Natural killer cell (primary cell): Measurements from ENCODE around the gene CYTH4. TPM values are rescaled to one million over a fixed set of nuclear protein-coding genes. Genes with fewer than 3 reads are reported as not detected.
A peak's percentile ranks its signal among the peaks of the same experiment; 100 is the strongest.

ENCODE experiments used
- ATAC-seq, 3 donors: fragments of 150-1000 bp in 2 of 3; fragments of 200-7000 bp in 1 of 3; cut with Tn5 transposase; 1 replicate in 1 of 3; 2 replicates in 2 of 3; pipeline ENCODE4 v1.10.0; 2021; ENCODE audit warnings: mild to moderate bottlenecking in 2 of 3, moderate library complexity in 2 of 3
- DNase-seq, 2 donors: peaks; one replicate each; pipeline versions ENCODE4 v3.0.0 to v3.0.0-alpha.2; 2013 to 2021; ENCODE audit warnings: mixed read lengths in 1 of 2
- H3K27ac ChIP-seq: one replicate; pipeline ENCODE4 v1.5.1; 2013; ENCODE audit warnings: mild to moderate bottlenecking, low read length
- H3K27me3 ChIP-seq: one replicate; pipeline ENCODE4 v1.6.1; 2013; ENCODE audit warnings: low read length; ENCODE audit not compliant: control insufficient read depth, insufficient read depth
- H3K36me3 ChIP-seq: one replicate; pipeline ENCODE4 v1.6.1; 2013; ENCODE audit warnings: low read length; ENCODE audit not compliant: control insufficient read depth, insufficient read depth
- H3K4me1 ChIP-seq: one replicate; pipeline ENCODE4 v1.6.1; 2013; ENCODE audit warnings: low read length; ENCODE audit not compliant: control insufficient read depth, insufficient read depth
- H3K4me3 ChIP-seq: one replicate; pipeline ENCODE4 v1.5.1; 2013; ENCODE audit warnings: low read length
- H3K9me3 ChIP-seq: one replicate; pipeline ENCODE4 v1.6.1; 2013; ENCODE audit warnings: low read length; ENCODE audit not compliant: control insufficient read depth, insufficient read depth
- H3K27ac Mint-ChIP-seq, 2 donors: one replicate each; pipeline ENCODE4 v1.8.0; 2022; ENCODE audit warnings: mild to moderate bottlenecking in 2 of 2, mixed read lengths in 2 of 2, moderate library complexity in 1 of 2
- H3K27me3 Mint-ChIP-seq, 2 donors: one replicate each; pipeline ENCODE4 v1.8.0; 2022; ENCODE audit warnings: low read depth in 2 of 2, mixed read lengths in 2 of 2
- H3K36me3 Mint-ChIP-seq: one replicate; pipeline ENCODE4 v1.8.0; 2022; ENCODE audit warnings: mixed read lengths
- H3K4me1 Mint-ChIP-seq, 2 donors: one replicate each; pipeline ENCODE4 v1.8.0; 2022; ENCODE audit warnings: mixed read lengths in 2 of 2
- H3K4me3 Mint-ChIP-seq: one replicate; pipeline ENCODE4 v1.8.0; 2022; ENCODE audit warnings: mild to moderate bottlenecking, moderate library complexity, mixed read lengths
- H3K9me3 Mint-ChIP-seq, 2 donors: one replicate each; pipeline ENCODE4 v1.8.0; 2022; ENCODE audit warnings: mixed read lengths in 2 of 2
- CTCF ChIP-seq: fragments of 200-600 bp; IDR thresholded peaks from one replicate; pipeline ENCODE4 v1.8.0; 2022; ENCODE audit warnings: antibody characterized with exemption
- WGBS: methylation state at CpG from one replicate; pipeline ENCODE4 v1.1.7; 2013; ENCODE audit warnings: missing lambda C conversion rate; ENCODE audit not compliant: insufficient coverage; 5-methylcytosine and 5-hydroxymethylcytosine counted together
- intact Hi-C: fragments of 100-400 bp; cut with micrococcal nuclease; formaldehyde crosslinking; loops from one replicate; pipeline ENCODE4 v1.14.2; 2022
- total RNA-seq, 4 donors: library from RNA; stranded (reverse); fragments of 120-200 nt in 1 of 4; gene quantifications; one replicate each; pipeline versions ENCODE4 v1.2.3 to v1.2.4, GENCODE V29; 2013 to 2022

The CYTH4 gene
- total RNA-seq, 3 donors from 2014 or later (not counting 1 experiment from before 2014, with no cell fraction given) = 219 to 260 (median 249) TPM

GRCh38 chr22:37344735-37345449, 62.6 kb downstream of the CYTH4 start:
- no peak for TF ChIP-seq CTCF
- no peak overlapping the region for H3K27ac ChIP-seq
- H3K4me3 ChIP-seq = no peak overlapping the region
- peaks cover 0 to 6% of the 10 kb centered on the region in 2 donors for H3K27me3 Mint-ChIP-seq
- WGBS = 86% methylated on average over 13 of the region's 13 CpGs
- H3K36me3 ChIP-seq = no peaks in the 10 kb centered on the region
- intact Hi-C loops = no loop called here
- no peaks in the 10 kb centered on the region for H3K27me3 ChIP-seq
- H3K36me3 Mint-ChIP-seq = no peaks in the 10 kb centered on the region
- no peak overlapping the region for H3K4me3 Mint-ChIP-seq
- no peak for DNase-seq
- H3K27ac Mint-ChIP-seq = peak overlapping the region in 1 of 2 donors; percentile 14
- no peaks in the 10 kb centered on the region for H3K4me1 ChIP-seq
- no peaks in the 10 kb centered on the region for H3K4me1 Mint-ChIP-seq
- no peaks in the 10 kb centered on the region for H3K9me3 Mint-ChIP-seq
- H3K9me3 ChIP-seq = no peaks in the 10 kb centered on the region
- no peak for ATAC-seq

- H3K36me3 Mint-ChIP-seq = no peaks in the 10 kb centered on the region
- Histone ChIP-seq H3K36me3 (no peaks in the 10 kb centered on the region), H3K27ac (no peak overlapping the region), H3K27me3 (no peaks in the 10 kb centered on the region), H3K4me1 (no peaks in the 10 kb centered on the region), H3K9me3 (no peaks in the 10 kb centered on the region), H3K4me3 (no peak overlapping the region)
- H3K27ac Mint-ChIP-seq = no peak overlapping the region
- DNase-seq = no peak
- H3K9me3 Mint-ChIP-seq = no peaks in the 10 kb centered on the region
- intact Hi-C loops = no loop called here
- no peaks in the 10 kb centered on the region for H3K4me1 Mint-ChIP-seq
- H3K27me3 Mint-ChIP-seq = peaks cover 0 to 6% of the 10 kb centered on the region in 2 donors
- ATAC-seq = no peak
- TF ChIP-seq CTCF = no peak
- no peak overlapping the region for H3K4me3 Mint-ChIP-seq
- 81% methylated on average over 12 of the region's 13 CpGs for WGBS
Observed at GRCh38 chr22:37345863-37346504, 63.7 kb downstream of the CYTH4 start.

GRCh38 chr22:37346505-37346895, 64.2 kb downstream of the CYTH4 start:
- 85% methylated on average over 7 of the region's 7 CpGs for WGBS
- no peak for TF ChIP-seq CTCF
- Mint-ChIP-seq H3K27me3 (peaks cover 0 to 6% of the 10 kb centered on the region in 2 donors), H3K4me1 (no peaks in the 10 kb centered on the region), H3K36me3 (no peaks in the 10 kb centered on the region), H3K9me3 (no peaks in the 10 kb centered on the region), H3K27ac (no peak overlapping the region), H3K4me3 (no peak overlapping the region)
- no peaks in the 10 kb centered on the region for H3K9me3 ChIP-seq
- ATAC-seq (no peak), DNase-seq (no peak)
- no peak overlapping the region for H3K27ac ChIP-seq
- no peak overlapping the region for H3K4me3 ChIP-seq
- no peaks in the 10 kb centered on the region for H3K4me1 ChIP-seq
- H3K27me3 ChIP-seq = no peaks in the 10 kb centered on the region
- intact Hi-C loops = no loop called here
- no peaks in the 10 kb centered on the region for H3K36me3 ChIP-seq
